NCI-H446 (cell line): ENCODE data around the gene CAMK2D.

Experiments used
- DNase-seq, 2 experiments: peaks; one replicate each; lab custom pipeline; 2025; lab: John Stamatoyannopoulos, UW

The CAMK2D gene

DNA sequence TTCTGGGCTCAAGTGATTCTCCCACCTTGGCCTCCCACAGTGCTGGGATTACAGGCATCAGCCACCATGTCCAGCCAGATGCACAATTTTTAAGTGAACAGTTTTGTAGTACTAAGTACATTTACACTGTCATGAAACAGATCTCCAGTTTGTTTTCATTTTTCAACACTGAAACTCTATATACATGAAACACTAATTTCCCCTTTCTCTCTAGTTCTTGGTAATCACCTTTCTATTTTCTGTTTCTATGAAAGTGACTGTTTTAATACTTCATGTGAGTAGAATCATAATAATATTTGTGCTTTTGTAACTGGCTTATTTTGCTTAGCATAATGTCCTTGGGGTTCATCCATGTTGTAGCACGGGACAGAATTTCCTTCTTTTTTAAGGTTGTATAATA is 237.4 kb downstream of the CAMK2D start:
- DNase-seq: no peak

DNA sequence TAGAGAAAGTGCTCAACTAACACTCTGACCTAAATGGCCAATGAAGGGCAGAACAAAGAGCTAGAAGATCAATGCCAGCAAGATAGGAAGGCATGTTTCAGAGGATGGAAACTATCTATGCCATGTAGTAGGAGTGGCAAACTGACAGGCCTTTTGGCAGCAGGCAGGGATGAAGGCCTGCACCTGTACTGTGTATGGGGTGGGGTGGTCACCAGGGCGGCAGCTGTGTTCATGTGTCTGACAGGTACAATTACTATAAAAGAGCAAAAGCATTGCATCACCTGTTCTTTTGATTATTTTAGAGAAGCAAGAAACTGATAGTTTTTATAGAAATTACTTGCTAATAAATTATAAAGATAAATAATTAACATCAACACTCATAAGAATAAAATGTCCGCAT is 239.1 kb downstream of the CAMK2D start:
- no peak for DNase-seq

DNA sequence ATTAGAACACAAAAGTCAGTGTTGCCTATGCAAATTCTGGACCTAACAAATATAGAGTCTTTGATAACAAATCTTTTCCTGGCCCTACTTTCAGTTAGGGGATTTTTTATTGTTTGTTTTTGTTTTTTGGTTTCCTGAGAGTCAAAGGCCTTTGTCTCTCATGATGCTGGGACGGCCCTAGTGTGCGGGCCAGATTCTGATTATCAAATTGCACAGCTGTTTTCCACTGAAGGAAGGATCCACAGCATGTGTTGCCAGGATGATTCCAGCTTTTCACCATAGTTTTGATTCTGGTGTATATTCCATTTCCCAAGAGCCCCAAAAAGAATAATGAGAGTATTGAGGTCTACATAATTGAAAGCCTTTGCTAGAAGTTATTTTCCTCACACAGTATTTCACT is 248.2 kb downstream of the CAMK2D start:
- DNase-seq: no peak

DNA sequence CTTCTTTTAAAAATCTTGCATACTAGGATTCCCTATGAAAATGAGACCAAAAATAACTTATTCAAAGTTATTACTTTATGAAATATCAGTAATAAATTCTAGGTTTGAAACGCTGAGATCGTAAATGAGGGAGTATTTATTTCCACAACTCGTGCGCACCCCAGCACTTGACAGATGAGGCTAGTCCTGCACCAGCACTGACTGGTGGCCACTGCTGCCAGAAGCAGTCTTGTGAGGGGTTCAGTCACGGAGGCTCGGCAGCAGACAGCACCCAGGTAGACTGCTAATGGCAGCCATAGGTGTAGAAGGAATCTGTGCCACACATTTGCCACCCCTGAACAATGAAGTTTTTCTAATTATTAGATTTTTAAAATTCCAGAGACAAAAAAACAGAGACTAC is 248.7 kb downstream of the CAMK2D start:
- no peak for DNase-seq

DNA sequence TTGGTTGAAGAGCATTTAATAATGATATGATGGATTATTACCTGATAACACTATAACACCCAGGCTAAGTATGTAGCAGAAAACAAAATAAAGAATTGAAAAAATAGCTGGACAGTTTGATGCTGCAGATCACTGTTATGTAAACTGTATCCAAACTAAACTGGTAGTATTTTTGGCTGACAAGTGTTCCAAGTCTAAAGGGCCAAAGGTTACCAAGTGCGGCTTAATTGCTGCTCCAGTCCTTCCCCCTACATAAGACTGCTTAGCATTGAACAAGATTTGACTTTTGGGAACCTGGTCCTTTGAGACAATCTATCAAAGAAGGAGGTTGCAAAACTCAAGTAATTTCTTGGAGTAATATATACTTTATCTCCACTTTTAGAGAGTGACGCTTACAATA is 249.6 kb downstream of the CAMK2D start:
- no peak for DNase-seq

DNA sequence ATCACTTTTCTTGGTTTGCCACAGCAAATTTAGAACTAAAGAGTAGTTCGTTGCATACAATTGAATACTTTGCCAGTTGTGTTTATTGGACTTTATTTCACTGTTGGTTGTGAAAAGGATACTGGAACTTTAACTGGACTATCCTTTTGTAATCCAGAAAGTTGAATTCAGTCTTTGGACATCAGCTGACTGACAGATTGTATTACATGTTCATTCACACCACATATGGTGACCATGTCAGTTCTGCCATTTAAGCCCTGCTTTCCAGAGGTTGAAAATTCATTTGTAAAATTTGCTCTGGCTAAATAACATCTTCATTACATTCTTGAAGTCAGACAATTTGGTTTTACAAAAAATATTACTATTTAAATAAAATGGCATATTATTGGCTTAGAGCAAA is 251.7 kb downstream of the CAMK2D start:
- DNase-seq: no peak

DNA sequence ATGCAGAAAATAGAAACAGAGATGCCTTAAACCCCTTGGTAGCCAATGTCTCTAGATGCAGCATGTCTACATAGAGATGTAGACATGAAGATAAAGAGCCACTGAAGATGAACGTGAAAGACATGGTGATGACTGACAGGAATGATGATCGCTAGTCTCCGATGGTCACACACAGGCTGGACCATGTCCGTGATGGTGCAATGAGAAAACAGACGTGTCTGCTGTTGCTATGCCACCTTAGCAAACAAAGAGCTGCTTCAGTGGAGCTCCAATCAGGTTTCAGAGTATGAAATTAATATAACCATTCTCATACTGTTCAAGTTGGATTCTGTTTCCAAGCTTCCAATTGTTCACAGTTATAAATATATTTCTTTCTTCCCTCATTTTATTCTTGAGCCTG is 256.5 kb downstream of the CAMK2D start:
- no peak for DNase-seq

DNA sequence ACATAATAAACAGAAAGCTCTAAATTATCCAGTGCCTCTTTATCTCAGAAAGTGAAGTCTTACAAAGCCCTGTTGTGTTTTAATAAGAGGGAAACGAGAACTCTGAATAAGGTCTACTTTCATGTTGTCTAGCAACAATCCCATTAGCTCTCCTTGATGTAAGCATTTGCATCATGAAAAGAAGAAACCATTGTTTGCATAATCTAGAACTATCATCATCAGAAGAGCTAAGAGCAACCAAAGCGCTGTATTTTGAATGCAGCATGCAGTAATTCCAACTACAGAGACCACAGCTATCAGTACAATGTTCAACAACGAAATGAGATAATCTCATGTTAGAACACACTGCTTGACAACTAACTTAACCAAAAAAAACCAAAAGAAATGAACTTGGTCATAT is 257.1 kb downstream of the CAMK2D start:
- DNase-seq: no peak

DNA sequence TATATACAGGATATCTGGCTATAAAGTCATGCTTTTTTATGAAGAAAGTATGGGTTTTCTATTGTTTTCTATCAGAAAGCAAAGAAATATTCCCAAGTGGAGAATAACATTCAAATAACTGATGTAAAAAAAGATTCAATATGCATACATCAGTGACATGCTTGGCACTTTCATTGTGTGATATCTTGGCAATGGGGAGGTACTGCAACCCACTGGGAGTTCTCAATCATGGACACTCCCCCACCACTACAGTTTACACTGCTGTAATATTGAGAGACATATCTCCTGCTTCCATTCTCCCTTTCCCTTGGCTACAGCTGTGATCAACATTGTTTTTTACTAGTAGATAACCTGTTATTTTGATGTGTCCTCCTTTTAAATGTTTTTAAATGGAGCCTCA is 257.8 kb downstream of the CAMK2D start:
- no peak for DNase-seq

DNA sequence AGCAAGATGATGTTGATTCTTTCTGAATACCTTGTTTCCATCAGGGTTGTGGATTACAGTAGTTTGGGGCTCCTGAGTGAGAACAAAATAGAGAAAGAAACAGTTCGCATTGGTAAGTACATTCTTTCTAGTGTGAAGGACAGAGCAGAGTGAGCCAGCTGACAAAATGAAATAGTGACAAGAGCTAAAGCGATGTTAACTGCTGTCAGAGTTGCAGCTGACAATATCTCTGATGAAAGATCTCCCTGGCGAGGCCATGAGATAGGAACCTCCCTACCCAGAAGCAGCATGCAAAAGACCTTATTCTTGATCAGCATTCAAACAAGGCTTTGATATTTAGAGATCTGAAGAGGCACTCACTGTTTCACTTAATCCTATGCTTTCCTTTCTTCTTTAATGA is 258.6 kb downstream of the CAMK2D start:
- no peak for DNase-seq

DNA sequence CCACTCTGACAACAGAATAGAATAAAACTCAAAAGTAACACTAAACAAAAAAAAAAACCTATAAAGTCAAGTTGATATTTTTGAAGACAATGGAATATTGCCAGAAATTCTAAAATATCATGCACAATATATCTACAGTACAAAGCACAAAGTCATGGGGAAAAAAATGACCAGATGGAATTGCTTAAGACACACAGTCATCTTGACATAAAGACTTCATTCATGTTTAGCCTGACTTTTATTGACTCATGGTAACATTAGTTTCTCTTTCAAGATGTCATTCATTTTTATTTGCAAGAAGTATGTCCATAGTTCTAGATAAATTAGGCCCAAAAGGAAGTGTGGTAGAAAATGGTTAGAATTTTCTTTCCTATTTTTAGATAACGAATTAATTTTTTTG is 259.1 kb downstream of the CAMK2D start:
- no peak for DNase-seq

DNA sequence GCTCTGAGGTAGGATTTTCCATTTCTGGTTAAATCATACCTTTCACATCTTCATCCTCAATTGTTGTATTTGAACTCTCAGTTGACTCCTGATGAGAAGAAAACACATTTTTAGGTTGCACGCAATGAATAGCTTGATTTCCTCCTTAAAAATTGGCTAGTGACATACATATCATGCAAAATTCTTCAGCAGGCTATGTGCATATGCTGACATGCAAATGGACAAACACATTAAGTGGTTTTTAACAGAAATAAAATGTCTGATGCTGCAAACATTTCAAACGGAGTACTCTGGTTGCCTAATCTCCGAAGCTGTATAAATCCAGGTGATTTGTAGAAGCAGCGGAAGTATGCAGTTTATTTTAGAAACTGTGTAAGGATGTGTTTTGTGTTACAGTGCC is 261.1 kb downstream of the CAMK2D start:
- no peak for DNase-seq

DNA sequence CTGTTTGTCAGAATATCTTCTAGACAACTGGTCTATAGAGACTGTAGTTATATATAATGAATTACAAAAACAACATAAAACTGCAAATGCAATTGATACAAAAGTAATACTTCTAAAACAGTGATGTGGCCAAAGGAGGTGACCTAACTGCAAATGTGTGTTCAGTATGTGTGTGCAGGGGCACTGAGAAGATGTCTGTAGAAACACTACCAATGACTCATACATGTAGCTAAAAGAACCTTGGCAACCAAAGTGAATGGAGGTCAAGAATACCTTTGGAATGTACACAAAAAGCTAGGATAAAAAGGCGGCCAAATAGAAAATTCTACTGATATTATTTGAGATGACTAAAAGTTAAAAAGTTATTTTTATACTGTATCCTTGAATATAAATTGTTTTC is 261.8 kb downstream of the CAMK2D start:
- no peak for DNase-seq

DNA sequence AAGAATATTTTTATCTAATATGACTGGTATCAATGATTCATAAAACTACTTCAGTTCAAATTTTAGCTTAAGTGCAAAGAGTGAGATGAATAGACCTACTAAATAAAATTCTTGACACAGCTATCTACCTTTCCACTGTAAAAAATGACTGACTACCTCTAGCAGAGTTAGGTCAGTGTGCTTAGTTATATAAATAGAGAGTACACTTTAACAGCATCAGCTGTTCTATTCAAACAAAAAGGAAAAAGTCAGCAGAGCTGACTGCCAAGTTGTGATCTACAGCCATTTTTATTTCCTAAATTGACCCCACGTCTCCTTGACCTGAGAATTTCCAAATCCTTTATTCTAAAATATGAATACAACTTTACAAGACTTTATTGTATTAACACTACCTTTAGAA is 262.4 kb downstream of the CAMK2D start:
- no peak for DNase-seq

DNA sequence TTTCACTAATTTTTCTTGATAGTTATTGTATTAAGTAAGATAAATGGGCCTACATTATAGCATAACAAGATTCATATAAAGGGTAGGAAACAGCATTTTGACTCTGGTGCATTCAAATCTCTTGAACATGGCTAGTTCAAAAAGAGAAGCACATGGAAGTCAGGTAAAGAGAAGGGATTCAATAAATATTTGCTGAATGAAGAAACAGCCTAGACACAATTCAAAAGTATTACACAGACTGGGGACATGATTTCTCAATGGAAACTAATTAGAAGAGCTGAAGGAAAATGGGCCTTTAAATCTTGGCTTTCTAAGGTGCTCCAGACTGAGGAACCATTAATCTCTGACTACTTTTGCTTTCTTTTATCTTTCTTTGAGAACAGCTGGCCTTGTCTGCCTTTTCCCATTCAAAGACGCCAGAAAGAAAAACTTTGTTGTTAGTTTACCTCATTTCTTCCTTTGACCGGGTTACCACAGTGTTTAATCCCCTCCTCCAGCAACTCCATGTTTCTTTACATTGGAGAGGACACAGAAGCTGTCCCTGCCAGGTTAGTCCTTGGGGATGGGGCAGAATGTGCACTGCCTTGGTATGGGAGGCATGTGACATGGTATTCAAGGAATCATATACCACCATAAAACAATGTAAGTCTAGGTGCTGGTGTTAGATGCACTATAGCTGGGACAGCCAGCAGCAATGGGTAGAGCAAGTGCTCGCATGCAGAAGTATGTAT is 264.2 kb downstream of the CAMK2D start:
- no peak for DNase-seq

DNA sequence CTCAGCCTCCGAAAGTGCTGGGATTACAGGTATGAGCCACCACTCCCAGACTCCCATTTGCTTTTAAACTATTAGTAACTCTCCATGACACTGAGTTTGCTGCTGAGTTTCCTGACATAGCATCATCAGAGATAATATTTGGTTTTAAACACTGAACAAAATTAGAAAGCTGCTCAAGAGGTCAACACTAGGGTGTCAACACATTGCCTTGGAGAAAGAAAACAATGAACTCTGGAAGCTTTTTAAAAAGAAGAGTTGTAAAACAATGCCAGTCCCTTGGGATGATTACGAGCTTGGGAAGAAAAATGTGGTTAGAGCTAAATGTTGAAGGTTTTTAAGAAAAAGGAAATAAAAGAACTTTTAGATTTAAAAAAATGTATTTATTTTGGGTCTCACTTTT is 264.8 kb downstream of the CAMK2D start:
- no peak for DNase-seq

DNA sequence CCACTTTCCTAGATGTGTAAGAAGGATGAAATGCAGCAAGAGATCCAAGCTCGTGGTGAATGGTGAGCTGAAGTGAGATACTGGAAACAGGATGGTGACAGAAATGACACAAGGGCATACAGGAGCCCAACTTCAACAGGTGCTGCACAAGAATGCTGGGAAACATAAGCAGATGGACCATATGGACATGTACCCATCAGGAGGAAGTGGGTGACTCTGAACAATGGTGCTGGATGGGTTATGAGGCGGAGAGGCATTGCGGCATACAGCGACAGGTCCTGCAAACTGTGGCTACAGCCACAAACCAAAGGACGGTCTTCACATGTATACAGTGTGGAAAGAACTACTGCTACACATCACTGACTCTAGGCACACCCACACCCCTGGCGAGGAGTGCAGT is 265.7 kb downstream of the CAMK2D start:
- no peak for DNase-seq

DNA sequence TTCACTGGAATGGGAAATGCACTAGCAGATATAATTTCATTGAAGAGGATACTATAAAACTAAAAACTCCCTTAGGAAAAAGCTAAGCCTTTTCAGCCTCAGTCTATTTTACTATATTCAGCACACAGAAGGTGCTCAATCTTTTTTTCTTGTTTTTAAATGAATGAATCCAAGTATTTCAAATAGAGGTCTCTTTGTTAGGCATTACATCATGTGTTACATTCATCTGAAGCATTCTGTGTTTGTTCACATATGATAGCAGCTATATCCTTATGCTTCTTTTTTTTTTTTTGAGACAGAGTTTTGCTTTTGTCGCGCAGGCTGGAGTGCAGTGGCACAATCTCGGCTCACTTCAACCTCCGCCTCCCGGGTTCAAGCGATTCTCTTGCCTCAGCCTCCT is 278.4 kb downstream of the CAMK2D start:
- no peak for DNase-seq

DNA sequence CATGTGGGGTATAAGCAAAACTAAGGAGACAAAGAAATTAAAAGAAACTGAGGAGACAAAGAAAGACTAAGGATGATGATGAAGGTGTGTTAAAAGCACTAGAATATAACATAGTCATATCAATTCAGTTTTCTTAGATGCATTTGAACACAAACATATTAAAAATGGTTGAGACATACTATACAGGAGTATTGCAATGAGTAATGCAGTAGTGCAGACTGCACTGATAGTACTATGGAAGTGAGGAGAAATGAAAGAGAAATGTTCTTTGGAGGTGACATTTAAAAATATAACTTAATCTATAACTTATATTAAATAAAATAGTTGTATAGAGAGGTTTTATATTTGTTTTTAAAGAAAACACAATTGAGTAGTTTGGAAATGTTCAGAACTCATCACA is 279.2 kb downstream of the CAMK2D start:
- DNase-seq: no peak

DNA sequence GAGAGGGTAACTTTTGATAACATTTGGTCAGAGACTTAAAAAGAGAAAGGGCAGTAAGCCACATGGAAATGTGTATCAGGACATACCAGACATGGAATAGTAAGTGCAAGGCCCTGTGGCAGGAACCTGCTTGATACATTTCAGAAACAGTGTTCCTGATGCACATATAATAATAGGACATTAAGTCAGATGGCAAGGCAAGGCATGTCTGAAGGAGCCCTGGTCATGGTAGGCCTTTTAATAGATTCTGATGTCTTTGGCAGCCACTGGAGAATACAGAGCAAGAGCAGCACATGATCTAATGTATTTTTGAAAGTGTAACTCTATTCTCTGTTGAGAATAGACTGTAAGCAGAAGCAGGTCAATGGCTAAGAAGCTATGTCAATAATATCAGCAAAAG is 279.7 kb downstream of the CAMK2D start:
- DNase-seq: no peak

DNA sequence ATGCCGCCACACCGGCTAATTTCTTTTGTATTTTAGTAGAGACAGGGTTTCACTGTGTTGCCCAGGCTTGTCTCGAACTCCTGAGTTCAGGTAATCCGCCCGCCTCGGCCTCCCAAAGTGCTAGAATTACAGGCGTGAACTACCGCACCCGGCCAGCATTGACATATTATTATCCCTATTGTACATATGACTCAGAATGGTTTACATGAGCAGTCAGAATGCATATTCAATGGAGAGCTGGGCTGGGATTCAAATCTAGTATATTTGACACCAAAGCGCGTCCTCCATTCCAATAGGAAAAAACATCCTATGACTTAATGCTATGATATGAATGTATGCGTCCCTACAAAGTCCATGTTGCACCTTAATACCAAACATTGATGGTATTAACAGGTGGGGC is 281.4 kb downstream of the CAMK2D start:
- DNase-seq: no peak

DNA sequence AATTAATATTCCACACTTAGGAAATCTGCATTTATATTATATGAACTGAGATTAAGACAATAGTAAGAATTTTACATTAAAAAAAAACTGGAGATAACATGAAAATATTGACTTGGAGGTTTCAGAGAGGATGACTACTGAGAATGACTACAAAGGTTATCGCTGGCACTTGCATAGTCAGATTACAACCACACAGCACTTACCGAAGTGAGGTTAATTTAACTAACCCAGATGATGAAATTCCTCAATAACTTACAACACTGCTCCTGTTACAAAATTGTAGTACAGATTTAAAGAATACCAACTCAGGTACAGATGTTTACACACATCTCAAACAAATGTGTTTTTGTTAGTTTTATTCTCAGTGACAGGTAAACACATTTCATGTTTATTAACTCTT is 283.5 kb downstream of the CAMK2D start:
- DNase-seq: no peak

DNA sequence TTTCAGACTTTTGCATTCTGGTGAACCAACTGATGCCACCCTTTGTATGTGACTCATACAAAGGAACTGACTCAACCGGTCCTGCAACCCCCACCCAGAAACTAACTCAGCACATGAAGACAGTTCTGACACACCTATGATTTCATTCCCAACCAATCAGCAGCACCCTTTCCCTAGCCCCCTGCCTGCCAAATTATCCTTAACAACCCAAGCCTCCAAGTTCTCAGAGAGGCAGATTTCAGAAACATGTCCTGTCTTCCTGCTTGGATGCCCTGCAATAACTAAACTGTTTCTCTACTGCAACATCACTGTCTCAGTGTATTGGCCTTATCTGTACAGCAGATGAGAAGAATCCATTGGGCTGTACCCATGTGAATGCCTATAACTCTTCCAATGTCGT is 284.7 kb downstream of the CAMK2D start:
- no peak for DNase-seq

DNA sequence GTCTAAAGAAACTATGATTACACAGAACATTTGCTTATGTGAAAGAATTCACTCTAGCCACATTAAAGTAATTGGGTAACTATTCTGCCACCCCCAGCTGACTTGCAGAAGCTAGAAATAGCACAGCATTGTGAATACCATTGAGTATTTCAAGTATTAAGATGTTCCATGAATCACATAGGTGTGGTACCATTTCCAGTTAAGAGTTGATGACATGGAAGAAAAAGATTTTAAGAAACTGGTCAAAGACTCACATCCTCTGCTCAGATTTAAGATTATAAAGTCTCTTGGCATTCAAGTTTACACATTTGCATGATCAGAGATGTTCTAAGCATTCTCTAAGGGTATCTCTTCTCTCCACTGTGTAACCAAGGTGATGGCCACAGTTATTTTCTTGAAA is 287.5 kb downstream of the CAMK2D start:
- DNase-seq: no peak

DNA sequence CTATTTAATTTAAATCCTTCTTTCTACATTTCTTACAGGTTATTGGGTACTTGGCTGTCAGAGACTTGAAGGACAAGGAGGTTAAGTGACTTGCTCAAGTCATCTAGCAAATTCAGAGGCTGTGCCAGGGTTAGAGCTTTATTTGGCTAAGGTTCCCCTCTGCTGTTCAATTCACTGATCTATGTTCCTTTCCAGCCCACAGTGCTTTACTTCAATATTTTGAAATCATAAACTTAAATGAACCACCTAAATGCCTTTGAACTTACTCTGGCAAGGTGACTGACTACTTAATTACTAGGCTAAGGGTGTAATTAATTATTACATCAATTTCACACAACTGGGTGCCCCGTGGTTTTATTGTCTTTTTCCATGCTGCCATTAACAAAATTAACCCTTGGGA is 288.7 kb downstream of the CAMK2D start:
- DNase-seq: peak in 1 of 2 experiments; percentile 16
